Kidney (tissue), 14 donors: ENCODE results near the gene BECN2. TPM values are rescaled to one million over a fixed set of nuclear protein-coding genes. Genes with fewer than 3 reads are reported as not detected.
A peak's percentile ranks its signal among the peaks of the same experiment; 100 is the strongest.

Experiments used
- DNase-seq, 5 donors: peaks; one replicate each; pipeline ENCODE4 v3.0.0-alpha.2; 2013 to 2020
- FAIRE-seq: peaks from 2 replicates; lab custom pipeline; 2012; peaks lifted over from hg19 to GRCh38; lab: Jason Lieb, UNC
- H3K27ac ChIP-seq, 2 donors: one replicate each; pipeline ENCODE4 v1.7.0; 2013; ENCODE audit warnings: low read depth in 2 of 2, low read length in 2 of 2, inconsistent platforms in 1 of 2
- H3K27me3 ChIP-seq: one replicate; pipeline ENCODE4 v1.7.1; 2013; ENCODE audit warnings: low read length, inconsistent platforms; ENCODE audit not compliant: control insufficient read depth, insufficient read depth
- H3K36me3 ChIP-seq, 3 donors: one replicate each; pipeline versions ENCODE4 v1.7.0 to v1.7.1; 2013; ENCODE audit warnings: low read length in 3 of 3, control low read depth in 1 of 3, inconsistent platforms in 1 of 3; ENCODE audit not compliant: insufficient read depth in 3 of 3, control insufficient read depth in 2 of 3
- H3K4me1 ChIP-seq, 3 donors: one replicate each; pipeline versions ENCODE4 v1.7.0 to v1.7.1; 2013; ENCODE audit warnings: low read length in 3 of 3, inconsistent platforms in 1 of 3, low read depth in 1 of 3; ENCODE audit not compliant: control insufficient read depth in 2 of 3, insufficient read depth in 2 of 3
- H3K4me3 ChIP-seq, 3 donors: one replicate each; pipeline versions ENCODE4 v1.7.0 to v1.8.1; 2013; ENCODE audit warnings: low read length in 3 of 3, control low read depth in 1 of 3, inconsistent platforms in 1 of 3
- H3K9ac ChIP-seq, 3 donors: one replicate each; pipeline versions ENCODE4 v1.7.0 to v1.7.1; 2013; ENCODE audit warnings: low read length in 3 of 3, control low read depth in 1 of 3, inconsistent platforms in 1 of 3
- H3K9me3 ChIP-seq, 3 donors: one replicate each; pipeline versions ENCODE4 v1.7.0 to v1.7.1; 2013; ENCODE audit warnings: low read length in 3 of 3, control low read depth in 1 of 3, inconsistent platforms in 1 of 3; ENCODE audit not compliant: control insufficient read depth in 2 of 3, insufficient read depth in 1 of 3
- intact Hi-C: fragments of 100-400 bp; cut with DNase I; formaldehyde crosslinking; loops from one replicate; pipeline ENCODE4 v1.11.1; 2022
- polyA plus RNA-seq: library from polyadenylated mRNA; stranded (reverse); fragments of 350-450 nt; fragmentation: Illumina TruSeq; extraction: RNeasy Lipid Tissue Mini Kit (QIAGEN cat#74804); gene quantifications from one replicate; pipeline ENCODE4 v1.2.3, GENCODE V29; 2014; ENCODE audit warnings: low read depth, low replicate concordance; ENCODE audit not compliant: insufficient read depth
- total RNA-seq: library from RNA; stranded (reverse); fragmentation: NEBNext Ultra II Directional; extraction: Animal tissue kit (Norgen Biotek cat#: 25700); gene quantifications from one replicate; pipeline ENCODE4 v1.2.1, GENCODE V29; 2021
- TF ChIP-seq, protein P1 (sequence below): IDR thresholded peaks from 3 replicates; pipeline ENCODE4 v1.5.1; 2012; ENCODE audit warnings: mild to moderate bottlenecking, moderate library complexity, borderline replicate concordance; ENCODE audit not compliant: insufficient read depth; ENCODE audit errors: extremely low read depth
- donor health status: control.
- donor health status: control.
- donor health status: control.
- donor health status: control.
- donor health status: control.
- donor health status: DM: yes; HTN: yes; CAD: no.
- donor health status: Normal renal cell carcinoma (clear cell type).

Gene BECN2
- total and polyA plus RNA-seq, 2 donors from 2014 or later, result not detected

- intact Hi-C loops, result no loop called here
- Histone ChIP-seq H3K27ac (no peak overlapping the region), H3K36me3 (no peaks in the 10 kb centered on the region), H3K9me3 (no peaks in the 10 kb centered on the region), H3K9ac (no peak overlapping the region), H3K27me3 (no peaks in the 10 kb centered on the region), H3K4me1 (no peaks in the 10 kb centered on the region), H3K4me3 (no peak overlapping the region)
- FAIRE-seq, result no peak
- TF ChIP-seq, protein P1, sequence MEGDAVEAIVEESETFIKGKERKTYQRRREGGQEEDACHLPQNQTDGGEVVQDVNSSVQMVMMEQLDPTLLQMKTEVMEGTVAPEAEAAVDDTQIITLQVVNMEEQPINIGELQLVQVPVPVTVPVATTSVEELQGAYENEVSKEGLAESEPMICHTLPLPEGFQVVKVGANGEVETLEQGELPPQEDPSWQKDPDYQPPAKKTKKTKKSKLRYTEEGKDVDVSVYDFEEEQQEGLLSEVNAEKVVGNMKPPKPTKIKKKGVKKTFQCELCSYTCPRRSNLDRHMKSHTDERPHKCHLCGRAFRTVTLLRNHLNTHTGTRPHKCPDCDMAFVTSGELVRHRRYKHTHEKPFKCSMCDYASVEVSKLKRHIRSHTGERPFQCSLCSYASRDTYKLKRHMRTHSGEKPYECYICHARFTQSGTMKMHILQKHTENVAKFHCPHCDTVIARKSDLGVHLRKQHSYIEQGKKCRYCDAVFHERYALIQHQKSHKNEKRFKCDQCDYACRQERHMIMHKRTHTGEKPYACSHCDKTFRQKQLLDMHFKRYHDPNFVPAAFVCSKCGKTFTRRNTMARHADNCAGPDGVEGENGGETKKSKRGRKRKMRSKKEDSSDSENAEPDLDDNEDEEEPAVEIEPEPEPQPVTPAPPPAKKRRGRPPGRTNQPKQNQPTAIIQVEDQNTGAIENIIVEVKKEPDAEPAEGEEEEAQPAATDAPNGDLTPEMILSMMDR, result no peak
- no peak for DNase-seq
These were observed 7.1 kb downstream of the BECN2 start for GRCh38 chr1:241964550-241965282.

GRCh38 chr1:241968611-241969010 is 11.0 kb downstream of the BECN2 start:
- intact Hi-C loops, result no loop called here
- FAIRE-seq (no peak), DNase-seq (no peak)
- Histone ChIP-seq H3K9me3 (no peaks in the 10 kb centered on the region), H3K27me3 (no peaks in the 10 kb centered on the region), H3K27ac (no peak overlapping the region), H3K36me3 (no peaks in the 10 kb centered on the region), H3K4me1 (no peaks in the 10 kb centered on the region), H3K9ac (no peak overlapping the region), H3K4me3 (no peak overlapping the region)
- TF ChIP-seq, protein P1, result no peak

- no peak overlapping the region for H3K4me3 ChIP-seq
- H3K36me3 ChIP-seq, result no peaks in the 10 kb centered on the region
- no peaks in the 10 kb centered on the region for H3K27me3 ChIP-seq
- H3K4me1 ChIP-seq, result no peaks in the 10 kb centered on the region
- TF ChIP-seq, protein P1, result no peak
- peak in 4 of 5 donors; percentile 64 to 85 (median 75) for DNase-seq
- no peak overlapping the region for H3K9ac ChIP-seq
- H3K9me3 ChIP-seq, result no peaks in the 10 kb centered on the region
- intact Hi-C loops, result no loop called here
- no peak overlapping the region for H3K27ac ChIP-seq
- FAIRE-seq, result no peak
These were observed 15.3 kb downstream of the BECN2 start for GRCh38 chr1:241972703-241973369.
